Testis (tissue), 3 donors: ENCODE results near the gene CKLF. TPM values are rescaled to one million over a fixed set of nuclear protein-coding genes. Genes with fewer than 3 reads are reported as not detected.

Experiments used
- DNase-seq: peaks from one replicate; pipeline ENCODE4 v3.0.0-alpha.2; 2019
- H3K27ac ChIP-seq, 2 donors: fragments of 200-600 bp; sonication (generic); one replicate each; pipeline ENCODE4 v1.5.1; 2019
- H3K27me3 ChIP-seq: fragments of 200-600 bp; sonication (generic); one replicate; pipeline ENCODE4 v1.5.1; 2019
- H3K36me3 ChIP-seq: fragments of 200-600 bp; sonication (generic); one replicate; pipeline ENCODE4 v1.5.1; 2017; ENCODE audit warnings: low read depth; ENCODE audit errors: missing control alignments
- H3K4me1 ChIP-seq: fragments of 200-600 bp; sonication (generic); one replicate; pipeline ENCODE4 v1.5.1; 2019
- H3K4me3 ChIP-seq, 2 donors: fragments of 200-600 bp; sonication (generic); one replicate each; pipeline ENCODE4 v1.5.1; 2017 to 2019
- H3K9me3 ChIP-seq: fragments of 200-600 bp; sonication (generic); one replicate; pipeline ENCODE4 v1.5.1; 2017
- POLR2A ChIP-seq: fragments of 450-650 bp; IDR thresholded peaks from one replicate; pipeline ENCODE4 v1.6.1; 2017; ENCODE audit warnings: antibody characterized with exemption, mild to moderate bottlenecking, moderate library complexity
- WGBS, 2 donors: methylation state at CpG; one replicate each; pipeline ENCODE4 v1.1.5; 2018; 5-methylcytosine and 5-hydroxymethylcytosine counted together
- intact Hi-C: fragments of 100-400 bp; cut with DNase I; formaldehyde crosslinking; loops from one replicate; pipeline ENCODE4 v1.15.1; 2023; ENCODE audit warnings: low total_unique reads
- polyA plus RNA-seq: library from polyadenylated mRNA; stranded (reverse); fragments of 350-450 nt; fragmentation: Illumina TruSeq; extraction: RNeasy Lipid Tissue Mini Kit (QIAGEN cat#74804); gene quantifications from one replicate; pipeline ENCODE4 v1.2.3, GENCODE V29; 2014; ENCODE audit warnings: low read depth, low replicate concordance; ENCODE audit not compliant: insufficient read depth
- total RNA-seq, 2 donors: library from RNA; depleted of rRNA; stranded (reverse); fragments of >200 nt; gene quantifications; one replicate each; pipeline ENCODE4 v1.2.3, GENCODE V29; 2016
- TF ChIP-seq, protein P1 (sequence below), 3 experiments: fragments of 450-650 bp in 2 of 3; fragments of 200-600 bp in 1 of 3; sonication (generic) in 1 of 3; IDR thresholded peaks; one replicate each; pipeline ENCODE4 v1.5.1; 2016 to 2019; ENCODE audit warnings: antibody characterized with exemption in 3 of 3, mild to moderate bottlenecking in 2 of 3, moderate library complexity in 1 of 3

CKLF gene
- total and polyA plus RNA-seq, 3 donors from 2014 or later, result 49.5 to 128 (median 71.5) TPM

DNA sequence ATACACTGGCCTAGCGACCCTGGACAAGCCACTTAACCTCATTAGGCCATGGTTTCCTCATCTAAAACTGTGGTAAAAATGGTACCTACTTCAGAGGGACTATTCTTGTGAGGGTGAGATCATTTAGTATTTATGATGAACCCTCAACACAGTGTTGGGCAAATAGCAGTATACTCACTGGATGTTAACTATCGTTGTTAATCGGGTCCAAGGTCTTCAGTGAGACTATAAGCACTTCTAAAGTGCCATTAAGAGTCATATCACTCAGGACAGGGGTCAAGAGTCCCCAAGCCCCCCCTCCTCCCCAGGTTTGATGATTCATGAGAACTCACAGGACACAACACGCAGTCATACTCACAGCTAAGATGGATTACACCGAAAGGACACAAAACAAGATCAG lies 13.5 kb upstream of the CKLF start:
- TF ChIP-seq, protein P1, sequence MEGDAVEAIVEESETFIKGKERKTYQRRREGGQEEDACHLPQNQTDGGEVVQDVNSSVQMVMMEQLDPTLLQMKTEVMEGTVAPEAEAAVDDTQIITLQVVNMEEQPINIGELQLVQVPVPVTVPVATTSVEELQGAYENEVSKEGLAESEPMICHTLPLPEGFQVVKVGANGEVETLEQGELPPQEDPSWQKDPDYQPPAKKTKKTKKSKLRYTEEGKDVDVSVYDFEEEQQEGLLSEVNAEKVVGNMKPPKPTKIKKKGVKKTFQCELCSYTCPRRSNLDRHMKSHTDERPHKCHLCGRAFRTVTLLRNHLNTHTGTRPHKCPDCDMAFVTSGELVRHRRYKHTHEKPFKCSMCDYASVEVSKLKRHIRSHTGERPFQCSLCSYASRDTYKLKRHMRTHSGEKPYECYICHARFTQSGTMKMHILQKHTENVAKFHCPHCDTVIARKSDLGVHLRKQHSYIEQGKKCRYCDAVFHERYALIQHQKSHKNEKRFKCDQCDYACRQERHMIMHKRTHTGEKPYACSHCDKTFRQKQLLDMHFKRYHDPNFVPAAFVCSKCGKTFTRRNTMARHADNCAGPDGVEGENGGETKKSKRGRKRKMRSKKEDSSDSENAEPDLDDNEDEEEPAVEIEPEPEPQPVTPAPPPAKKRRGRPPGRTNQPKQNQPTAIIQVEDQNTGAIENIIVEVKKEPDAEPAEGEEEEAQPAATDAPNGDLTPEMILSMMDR (IDR thresholded peaks at IDR 0.05), result no peak
- no peak for TF ChIP-seq POLR2A
- no peaks in the 10 kb centered on the region for H3K9me3 ChIP-seq
- no peak overlapping the region for H3K4me3 ChIP-seq
- no peaks in the 10 kb centered on the region for H3K4me1 ChIP-seq
- 75 to 83% methylated on average over 5 of the region's 5 CpGs for WGBS, 2 donors
- H3K36me3 ChIP-seq, result no peaks in the 10 kb centered on the region
- H3K27ac ChIP-seq, result no peak overlapping the region
- no peaks in the 10 kb centered on the region for H3K27me3 ChIP-seq
- no peak for DNase-seq
- intact Hi-C loops, result no loop called here

DNA sequence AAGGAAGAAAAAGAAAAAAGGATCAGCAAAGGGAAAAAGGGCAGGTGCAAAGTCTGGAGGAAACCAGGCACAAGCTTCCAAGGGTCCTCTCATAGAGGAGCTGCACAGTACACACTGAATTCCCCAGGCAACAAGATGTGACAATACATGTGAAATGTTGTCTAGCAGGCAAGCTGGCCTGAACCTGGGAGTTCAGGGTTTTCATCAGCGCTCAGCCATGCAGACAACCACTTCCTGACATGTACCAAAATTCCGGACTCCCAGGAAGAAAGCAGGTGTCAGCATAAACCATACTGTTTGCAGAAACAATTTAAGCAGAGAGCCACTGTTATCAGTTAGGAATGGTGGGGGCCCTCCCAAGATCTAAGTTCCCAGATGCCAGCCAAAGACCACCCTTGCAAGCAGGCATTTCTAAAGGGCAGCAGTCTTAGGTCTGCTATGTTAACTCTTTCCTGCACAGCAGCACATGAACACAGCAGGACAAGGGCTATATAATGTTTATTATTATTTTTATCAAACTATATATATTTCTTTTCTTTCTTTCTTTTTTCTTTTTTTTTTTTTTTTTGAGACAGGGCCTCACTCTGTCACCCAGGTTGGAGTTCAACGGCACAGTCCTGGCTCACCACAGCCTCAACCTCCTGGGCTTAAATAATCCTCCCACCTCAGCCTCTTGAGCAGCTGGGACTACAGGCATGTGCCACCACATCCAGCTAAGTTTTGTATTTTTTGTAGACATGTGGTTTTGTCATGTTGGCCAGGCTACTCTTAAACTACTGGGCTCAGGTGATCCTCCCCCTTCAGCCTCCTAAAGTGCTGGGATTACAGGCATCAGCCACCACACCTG lies 12.5 kb upstream of the CKLF start:
- Histone ChIP-seq H3K36me3 (no peaks in the 10 kb centered on the region), H3K4me1 (no peaks in the 10 kb centered on the region), H3K27ac (no peak overlapping the region), H3K27me3 (no peaks in the 10 kb centered on the region), H3K4me3 (no peak overlapping the region), H3K9me3 (no peaks in the 10 kb centered on the region)
- intact Hi-C loops, result no loop called here
- WGBS, 2 donors, result 85 to 92% methylated on average over 3 of the region's 3 CpGs
- DNase-seq, result no peak
- TF ChIP-seq, protein P1 (IDR thresholded peaks at IDR 0.05), result no peak
- TF ChIP-seq POLR2A, result no peak

- no peak for TF ChIP-seq POLR2A
- H3K36me3 ChIP-seq, result no peaks in the 10 kb centered on the region
- H3K4me1 ChIP-seq, result no peaks in the 10 kb centered on the region
- DNase-seq, result no peak
- intact Hi-C loops, result no loop called here
- no peak overlapping the region for H3K27ac ChIP-seq
- no peak overlapping the region for H3K4me3 ChIP-seq
- no peaks in the 10 kb centered on the region for H3K9me3 ChIP-seq
- H3K27me3 ChIP-seq, result no peaks in the 10 kb centered on the region
- WGBS, 2 donors, result 79 to 82% methylated on average over 18 of the region's 18 CpGs
Measured at GRCh38 chr16:66541388-66542355, 10.7 kb upstream of the CKLF start.

- no peaks in the 10 kb centered on the region for H3K9me3 ChIP-seq
- H3K36me3 ChIP-seq, result no peaks in the 10 kb centered on the region
- 85 to 92% methylated on average over 3 of the region's 3 CpGs for WGBS, 2 donors
- intact Hi-C loops, result no loop called here
- H3K4me1 ChIP-seq, result no peaks in the 10 kb centered on the region
- no peak overlapping the region for H3K4me3 ChIP-seq
- no peaks in the 10 kb centered on the region for H3K27me3 ChIP-seq
- H3K27ac ChIP-seq, result no peak overlapping the region
- TF ChIP-seq POLR2A, result no peak
- TF ChIP-seq, protein P1 (IDR thresholded peaks at IDR 0.05), result no peak
- no peak for DNase-seq
Measured at GRCh38 chr16:66542396-66542795, 10.0 kb upstream of the CKLF start.

GRCh38 chr16:66543541-66543940 lies 8.8 kb upstream of the CKLF start:
- WGBS, 2 donors, result 79 to 84% methylated on average over 6 of the region's 6 CpGs
- H3K36me3 ChIP-seq, result no peaks in the 10 kb centered on the region
- intact Hi-C loops, result no loop called here

More at GRCh38 chr16:66543541-66543940, 8.8 kb upstream of the CKLF start:
- no peak for DNase-seq
- no peaks in the 10 kb centered on the region for H3K27me3 ChIP-seq
- H3K9me3 ChIP-seq, result no peaks in the 10 kb centered on the region
- no peak overlapping the region for H3K27ac ChIP-seq
- no peak overlapping the region for H3K4me3 ChIP-seq
- TF ChIP-seq POLR2A, result no peak
- H3K4me1 ChIP-seq, result peaks cover 8% of the 10 kb centered on the region
